Measurements from ENCODE around the gene NMT2.

- TF ChIP-seq CTCF (conservative IDR thresholded peaks at IDR 0.05; ENCODE audit: low read depth, low read length) (no peak), EZH2 (IDR thresholded peaks at IDR 0.05; ENCODE audit: borderline replicate concordance, low read depth, low read length, poor library complexity, severe bottlenecking) (no peak)
These were observed 43.0 kb upstream of the NMT2 start for GRCh38 chr10:15211464-15211979.
